Measurements from ENCODE around the gene COX7A2L.
"Not testable (repeated sequence)": the region's sequence is repeated elsewhere in the genome, so short reads cannot be mapped to it uniquely, and the experiment has no call there.

Gene COX7A2L

GRCh38 chr2:42390401-42390969, 29.5 kb upstream of the COX7A2L start:
- TF ChIP-seq CTCF (conservative IDR thresholded peaks at IDR 0.05; ENCODE audit: control insufficient read depth, insufficient read depth, low read depth, low read length) = no peak
- DNase-seq (ENCODE audit: low read depth) = no peak
- no peak overlapping the region for H3K4me3 ChIP-seq (ENCODE audit: control insufficient read depth, low read depth, low read length)

- H3K4me3 ChIP-seq (ENCODE audit: control insufficient read depth, low read depth, low read length) = no peak overlapping the region
- peak; percentile 50 for TF ChIP-seq CTCF (conservative IDR thresholded peaks at IDR 0.05; ENCODE audit: control insufficient read depth, insufficient read depth, low read depth, low read length)
- peak; percentile 10 for DNase-seq (ENCODE audit: low read depth)
Measured at GRCh38 chr2:42386682-42387081, 25.7 kb upstream of the COX7A2L start.

DNA sequence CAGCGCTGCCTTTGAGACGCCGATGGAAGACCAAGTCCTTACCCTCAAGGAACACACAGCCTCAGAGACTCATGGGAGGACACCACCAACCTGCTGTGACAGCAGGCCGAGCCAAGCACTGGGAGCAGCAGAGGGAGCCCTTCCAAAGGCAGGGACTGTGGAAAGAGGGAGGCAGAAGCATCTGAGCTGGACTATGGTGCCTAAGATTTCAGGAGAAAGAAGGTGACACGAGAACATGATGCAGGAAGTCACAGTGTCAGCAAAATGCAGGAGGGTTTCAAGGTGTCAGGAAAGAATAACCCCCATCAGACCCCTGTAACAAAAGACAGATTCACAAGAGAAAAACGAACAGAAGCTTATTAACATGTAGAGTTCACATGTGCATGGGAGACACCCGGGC, 24.2 kb upstream of the COX7A2L start:
- peak; percentile 24 for TF ChIP-seq CTCF (conservative IDR thresholded peaks at IDR 0.05; ENCODE audit: control insufficient read depth, insufficient read depth, low read depth, low read length)
- no peak for DNase-seq (ENCODE audit: low read depth)
- no peak overlapping the region for H3K4me3 ChIP-seq (ENCODE audit: control insufficient read depth, low read depth, low read length)

- no peak overlapping the region for H3K4me3 ChIP-seq (ENCODE audit: control insufficient read depth, low read depth, low read length)
- no peak for DNase-seq (ENCODE audit: low read depth)
- no peak for TF ChIP-seq CTCF (conservative IDR thresholded peaks at IDR 0.05; ENCODE audit: control insufficient read depth, insufficient read depth, low read depth, low read length)
Measured at GRCh38 chr2:42383855-42384530, 23.0 kb upstream of the COX7A2L start.

DNA sequence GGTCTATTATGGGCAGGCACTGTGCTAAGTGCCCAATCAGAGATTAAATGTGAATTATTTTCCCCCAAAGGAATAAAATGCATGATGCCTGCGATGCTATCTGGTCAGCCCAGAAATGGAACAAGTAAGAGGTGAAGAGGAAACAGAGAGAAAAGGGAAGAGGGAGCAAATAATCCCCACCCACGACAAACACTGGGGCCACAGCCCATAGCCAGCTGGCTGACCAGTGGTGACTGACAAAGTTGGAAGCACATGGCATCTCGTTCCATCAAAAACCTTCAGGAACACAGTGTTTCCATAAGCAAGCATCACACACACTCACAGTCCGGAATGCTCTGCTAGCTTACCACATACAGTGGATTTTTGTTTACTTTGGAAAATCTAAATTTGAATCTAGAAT, 21.1 kb upstream of the COX7A2L start:
- DNase-seq (ENCODE audit: low read depth) = no peak
- no peak overlapping the region for H3K4me3 ChIP-seq (ENCODE audit: control insufficient read depth, low read depth, low read length)
- no peak for TF ChIP-seq CTCF (conservative IDR thresholded peaks at IDR 0.05; ENCODE audit: control insufficient read depth, insufficient read depth, low read depth, low read length)

DNA sequence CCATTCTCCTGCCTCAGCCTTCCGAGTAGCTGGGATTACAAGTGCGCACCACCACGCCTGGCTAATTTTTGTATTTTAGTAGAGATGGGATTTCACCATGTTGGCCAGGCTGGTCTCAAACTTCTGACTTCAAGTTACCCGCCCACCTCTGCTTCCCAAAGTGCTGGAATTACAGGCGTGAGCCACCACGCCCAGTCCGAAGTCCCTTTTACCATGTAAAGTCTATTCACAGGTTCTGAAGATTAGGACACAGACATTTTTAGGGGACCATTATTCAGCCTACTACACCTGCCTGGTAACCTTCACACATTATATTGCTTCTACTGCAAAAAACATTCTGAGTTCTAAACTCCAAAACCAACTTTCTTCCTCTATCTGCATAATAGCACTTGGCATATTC, 19.0 kb upstream of the COX7A2L start:
- DNase-seq (ENCODE audit: low read depth); H3K4me3 ChIP-seq (ENCODE audit: control insufficient read depth, low read depth, low read length): not testable (repeated sequence)

- DNase-seq (ENCODE audit: low read depth) = no peak
- no peak for TF ChIP-seq CTCF (conservative IDR thresholded peaks at IDR 0.05; ENCODE audit: control insufficient read depth, insufficient read depth, low read depth, low read length)
- H3K4me3 ChIP-seq (ENCODE audit: control insufficient read depth, low read depth, low read length) = no peak overlapping the region
Measured at GRCh38 chr2:42378415-42378814, 17.4 kb upstream of the COX7A2L start.

All from fibroblast of mammary gland (primary cell).